Coronary artery (tissue), 2 donors: Measurements from ENCODE around the gene DERL2.

Source experiments
- DNase-seq: peaks from one replicate; pipeline ENCODE4 v3.0.0-alpha.2; 2017; ENCODE audit warnings: low spot score
- H3K27ac ChIP-seq, 2 donors: fragments of 200-600 bp; sonication (generic); one replicate each; pipeline ENCODE4 v1.5.1; 2016 to 2019
- H3K4me3 ChIP-seq: fragments of 200-600 bp; sonication (generic); 2 replicates; pipeline ENCODE4 v1.5.1; 2016; ENCODE audit warnings: mild to moderate bottlenecking, moderate library complexity
- TF ChIP-seq, protein P1 (sequence below): fragments of 200-600 bp; sonication (generic); IDR thresholded peaks from one replicate; pipeline ENCODE4 v1.5.1; 2019; ENCODE audit warnings: antibody characterized with exemption

DERL2 gene

GRCh38 chr17:5486206-5487124, 487 bp upstream of the DERL2 start, which contains the start of gene MIS12:
Gene MIS12 (plus strand): TSS chr17:5486566. CDS start chr17:5488863, 2,297 bp downstream.
- TF ChIP-seq, protein P1, sequence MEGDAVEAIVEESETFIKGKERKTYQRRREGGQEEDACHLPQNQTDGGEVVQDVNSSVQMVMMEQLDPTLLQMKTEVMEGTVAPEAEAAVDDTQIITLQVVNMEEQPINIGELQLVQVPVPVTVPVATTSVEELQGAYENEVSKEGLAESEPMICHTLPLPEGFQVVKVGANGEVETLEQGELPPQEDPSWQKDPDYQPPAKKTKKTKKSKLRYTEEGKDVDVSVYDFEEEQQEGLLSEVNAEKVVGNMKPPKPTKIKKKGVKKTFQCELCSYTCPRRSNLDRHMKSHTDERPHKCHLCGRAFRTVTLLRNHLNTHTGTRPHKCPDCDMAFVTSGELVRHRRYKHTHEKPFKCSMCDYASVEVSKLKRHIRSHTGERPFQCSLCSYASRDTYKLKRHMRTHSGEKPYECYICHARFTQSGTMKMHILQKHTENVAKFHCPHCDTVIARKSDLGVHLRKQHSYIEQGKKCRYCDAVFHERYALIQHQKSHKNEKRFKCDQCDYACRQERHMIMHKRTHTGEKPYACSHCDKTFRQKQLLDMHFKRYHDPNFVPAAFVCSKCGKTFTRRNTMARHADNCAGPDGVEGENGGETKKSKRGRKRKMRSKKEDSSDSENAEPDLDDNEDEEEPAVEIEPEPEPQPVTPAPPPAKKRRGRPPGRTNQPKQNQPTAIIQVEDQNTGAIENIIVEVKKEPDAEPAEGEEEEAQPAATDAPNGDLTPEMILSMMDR, result no peak
- DNase-seq, result peak; percentile 100
- peak within 1 kb of the TSS; percentile 84 for H3K4me3 ChIP-seq
- H3K27ac ChIP-seq, result peak within 1 kb of the TSS; percentile 98

DNA sequence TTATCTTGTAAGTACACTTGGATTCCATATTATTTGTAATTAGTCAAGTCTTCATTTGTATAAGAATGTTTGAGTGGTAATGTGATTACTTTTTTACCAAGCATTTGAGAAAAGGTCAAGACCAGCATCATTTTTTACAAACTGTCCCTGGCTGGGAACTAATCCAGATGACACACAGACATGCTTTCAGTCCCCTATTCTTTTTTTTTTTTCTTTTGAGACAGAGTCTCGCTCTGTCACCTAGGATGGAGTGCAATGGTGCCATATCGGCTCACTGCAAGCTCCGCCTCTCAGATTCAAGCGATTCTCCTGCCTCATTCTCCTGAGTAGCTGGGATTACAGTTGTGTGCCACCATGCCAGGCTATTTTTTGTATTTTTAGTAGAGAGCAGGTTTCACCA, 4.5 kb downstream of the DERL2 start:
- TF ChIP-seq, protein P1, result no peak
- Histone ChIP-seq H3K27ac (no peak overlapping the region), H3K4me3 (no peak overlapping the region)
- no peak for DNase-seq

DNA sequence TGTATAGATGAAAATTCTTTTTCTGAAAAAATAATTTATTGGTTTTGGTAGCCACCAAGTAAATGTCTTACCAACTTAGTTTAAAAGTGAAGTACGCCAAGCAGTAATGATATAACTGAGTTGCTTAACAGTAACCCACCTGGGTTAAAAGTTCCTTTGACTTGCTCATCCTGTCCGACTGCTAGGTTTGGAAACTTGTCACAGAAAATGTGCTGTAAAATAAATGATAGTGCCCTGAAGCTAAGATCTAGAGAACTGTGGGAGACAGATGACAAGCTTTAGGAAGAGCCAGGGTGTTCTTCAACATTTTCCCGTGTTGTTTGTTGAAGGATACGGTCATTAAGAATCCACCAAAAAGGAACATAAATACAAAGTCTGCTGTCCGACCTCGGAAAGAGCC, 5.0 kb downstream of the DERL2 start:
- no peak overlapping the region for H3K27ac ChIP-seq
- no peak overlapping the region for H3K4me3 ChIP-seq
- no peak for DNase-seq
- TF ChIP-seq, protein P1, result no peak

GRCh38 chr17:5478992-5479391, 7.0 kb downstream of the DERL2 start:
- TF ChIP-seq, protein P1, result no peak
- Histone ChIP-seq H3K27ac (no peak overlapping the region), H3K4me3 (no peak overlapping the region)
- no peak for DNase-seq

DNA sequence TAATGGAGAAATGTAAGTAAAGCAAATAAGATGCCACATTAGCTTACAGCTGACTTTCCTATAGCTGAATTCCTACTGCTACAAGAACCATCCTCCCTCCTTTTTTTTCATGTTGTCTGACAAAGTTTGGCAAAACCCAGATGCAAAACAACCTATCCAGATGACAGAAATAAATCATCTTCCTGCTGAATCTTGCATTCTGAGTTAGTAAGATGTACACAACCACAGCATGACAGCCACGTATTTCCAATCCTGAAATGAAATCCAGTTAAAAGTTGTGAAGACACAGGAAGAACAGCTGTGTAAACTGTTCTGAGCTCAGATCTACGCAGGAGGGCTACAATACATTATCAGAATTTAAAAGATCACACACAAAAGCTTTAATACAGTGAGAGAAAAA, 12.1 kb downstream of the DERL2 start:
- no peak overlapping the region for H3K4me3 ChIP-seq
- no peak overlapping the region for H3K27ac ChIP-seq
- TF ChIP-seq, protein P1, result no peak
- no peak for DNase-seq

- TF ChIP-seq, protein P1, result no peak
- H3K4me3 ChIP-seq, result no peak overlapping the region
- no peak for DNase-seq
- H3K27ac ChIP-seq, result no peak overlapping the region
Measured at GRCh38 chr17:5472511-5472910, 13.5 kb downstream of the DERL2 start.

DNA sequence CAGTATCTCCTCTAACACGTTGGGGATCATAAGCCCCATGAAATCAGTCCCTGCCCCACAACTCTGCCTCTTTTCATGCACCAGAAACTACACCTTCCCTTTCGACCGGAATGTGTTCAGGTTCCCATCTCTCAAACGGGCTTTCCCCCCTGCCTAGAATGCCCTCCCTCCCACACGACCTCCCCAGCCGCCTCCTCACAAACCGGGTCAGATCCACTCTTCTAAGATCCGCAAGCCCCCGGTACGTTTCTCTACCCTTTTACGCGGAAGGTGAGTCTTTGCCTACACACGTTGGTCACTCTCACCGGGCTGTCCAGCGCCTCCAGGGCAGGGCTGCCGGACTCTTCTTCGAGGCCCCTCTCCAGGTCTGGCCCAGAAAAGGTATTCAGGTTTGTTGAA, 17.9 kb downstream of the DERL2 start:
- peak overlapping the region; percentile 96 for H3K4me3 ChIP-seq
- H3K27ac ChIP-seq, result peak overlapping the region in 1 of 2 donors; percentile 77
- DNase-seq, result no peak
- TF ChIP-seq, protein P1, result no peak
